Measurements from ENCODE around the gene TMCC2.

Gene TMCC2

GRCh38 chr1:205210756-205211168, 17.0 kb upstream of the TMCC2 start:
- peak in 30 of 42 donors; percentile 14 to 68 (median 43) for DNase-seq
- intact Hi-C loops (cut with DNase I), result loop anchor here (1.0 to 5.0 kb wide), 2 partner anchors 17 to 88 kb away; partner anchors contain the start of genes RBBP5 and TMCC2

- DNase-seq, result peak; percentile 89 to 99 (median 96)
- intact Hi-C loops (cut with DNase I), result loop anchor here (1.0 to 5.0 kb wide), 2 partner anchors 16 to 89 kb away; partner anchors contain the start of genes RBBP5 and TMCC2
These were observed 16.4 kb upstream of the TMCC2 start, which contains the start of gene DSTYK for GRCh38 chr1:205211169-205211838. TSS of gene DSTYK (minus strand) at chr1:205211702. CDS start at chr1:205211535, 167 bp downstream.

- DNase-seq, result no peak
These were observed 15.8 kb upstream of the TMCC2 start for GRCh38 chr1:205211839-205212536.

GRCh38 chr1:205214756-205215155, 13.0 kb upstream of the TMCC2 start:
- DNase-seq, result no peak
- intact Hi-C loops (cut with DNase I), result loop anchor here (5.0 kb wide), 1 partner anchor 92 kb away; the partner anchor contains the start of gene RBBP5

More at GRCh38 chr1:205211839-205212536, 15.8 kb upstream of the TMCC2 start:
- intact Hi-C loops (cut with DNase I), result loop anchor here (1.0 to 5.0 kb wide), 2 partner anchors 15 to 90 kb away; partner anchors contain the start of genes RBBP5 and TMCC2

- DNase-seq, result no peak
- intact Hi-C loops (cut with DNase I), result no loop called here
These were observed 11.2 kb upstream of the TMCC2 start for GRCh38 chr1:205216588-205216987.

- intact Hi-C loops (cut with DNase I), result no loop called here
- no peak for DNase-seq
These were observed 10.3 kb upstream of the TMCC2 start for GRCh38 chr1:205217418-205217817.

GRCh38 chr1:205220421-205220820, 7.3 kb upstream of the TMCC2 start:
- intact Hi-C loops (cut with DNase I), result no loop called here
- DNase-seq, result no peak

- DNase-seq, result no peak
- intact Hi-C loops (cut with DNase I), result no loop called here
These were observed 3.0 kb upstream of the TMCC2 start for GRCh38 chr1:205224736-205225135.

GRCh38 chr1:205225901-205226765, 1.6 kb upstream of the TMCC2 start:
- intact Hi-C loops (cut with DNase I), result no loop called here
- peak in 1 of 42 donors; percentile 21 for DNase-seq

- peak in 3 of 42 donors; percentile 20 to 58 (median 26) for DNase-seq
- intact Hi-C loops (cut with DNase I), result loop anchor here (1.0 kb wide), 1 partner anchor 16 kb away; the partner anchor contains the start of gene DSTYK
These were observed 720 bp upstream of the TMCC2 start for GRCh38 chr1:205226868-205227583.

- intact Hi-C loops (cut with DNase I), result loop anchor here (2.0 kb wide), 1 partner anchor 29 kb away; no protein-coding TSS in a partner anchor
- DNase-seq, result peak in 3 of 42 donors; percentile 25 to 58 (median 54)
These were observed 361 bp downstream of the TMCC2 start for GRCh38 chr1:205228093-205228521.

GRCh38 chr1:205229399-205229871, 1.7 kb downstream of the TMCC2 start:
- peak; percentile 62 to 94 (median 85) for DNase-seq
- intact Hi-C loops (cut with DNase I), result loop anchor here (2.0 kb wide), 1 partner anchor 27 kb away; no protein-coding TSS in a partner anchor

GRCh38 chr1:205229916-205230700, 2.4 kb downstream of the TMCC2 start:
- DNase-seq, result peak in 6 of 42 donors; percentile 37 to 65 (median 45)
- intact Hi-C loops (cut with DNase I), result loop anchor here (2.0 kb wide), 1 partner anchor 27 kb away; no protein-coding TSS in a partner anchor

- peak in 5 of 42 donors; percentile 24 to 58 (median 39) for DNase-seq
- intact Hi-C loops (cut with DNase I), result no loop called here
These were observed 3.2 kb downstream of the TMCC2 start for GRCh38 chr1:205230982-205231381.

GRCh38 chr1:205232127-205232820, 4.5 kb downstream of the TMCC2 start:
- DNase-seq, result peak in 2 of 42 donors; percentile 20 to 27
- intact Hi-C loops (cut with DNase I), result no loop called here

- DNase-seq, result peak in 2 of 42 donors; percentile 19 to 41
- intact Hi-C loops (cut with DNase I), result no loop called here
These were observed 5.2 kb downstream of the TMCC2 start for GRCh38 chr1:205232945-205233397.

Data from head of caudate nucleus (tissue), 42 donors.